SK-N-SH (cell line): Measurements from ENCODE around the gene SGPP2.

ENCODE experiments used
- CHD2 ChIP-seq: fragments of 150-350 bp; IDR thresholded peaks from 2 replicates; pipeline ENCODE4 v1.6.1; 2018; ENCODE audit warnings: low read length; ENCODE audit not compliant: partially characterized antibody
- FOXM1 ChIP-seq: IDR thresholded peaks from 2 replicates; pipeline ENCODE4 v1.4.0; 2012; ENCODE audit warnings: low read depth, mild to moderate bottlenecking
- GATA2 ChIP-seq: sonication (generic); formaldehyde crosslinking; IDR thresholded peaks from 2 replicates; pipeline ENCODE4 v1.5.0; 2020; ENCODE audit warnings: mild to moderate bottlenecking, missing genetic modification reagents
- POLR2AphosphoS5 ChIP-seq: IDR thresholded peaks from 2 replicates; pipeline ENCODE4 v1.6.1; 2012; ENCODE audit warnings: low read depth, low read length
- RAD21 ChIP-seq: IDR thresholded peaks from 2 replicates; pipeline ENCODE4 v1.6.1; 2012; ENCODE audit warnings: mild to moderate bottlenecking, low read length
- RFX5 ChIP-seq: IDR thresholded peaks from 2 replicates; pipeline ENCODE4 v1.6.1; 2012; ENCODE audit warnings: mild to moderate bottlenecking, improper control_type of control experiment, low read length
- TAF1 ChIP-seq: IDR thresholded peaks from 2 replicates; pipeline ENCODE4 v1.6.1; 2012; ENCODE audit warnings: low read depth, mild to moderate bottlenecking, low read length, moderate library complexity, borderline replicate concordance
- YY1 ChIP-seq: IDR thresholded peaks from 2 replicates; pipeline ENCODE4 v1.4.0; 2012; ENCODE audit warnings: low read depth, mild to moderate bottlenecking
- TF ChIP-seq, protein P1 (sequence below): IDR thresholded peaks from 2 replicates; pipeline ENCODE4 v1.6.1; 2012; ENCODE audit warnings: mild to moderate bottlenecking, low read depth, low read length, moderate library complexity
- TF ChIP-seq, protein P2 (sequence below): fragments of 200-600 bp; sonication (generic); IDR thresholded peaks from 2 replicates; pipeline ENCODE4 v1.6.1; 2017; ENCODE audit warnings: antibody characterized with exemption, mild to moderate bottlenecking, moderate library complexity
- TF ChIP-seq, protein P3 (sequence below): IDR thresholded peaks from 2 replicates; pipeline ENCODE4 v1.4.0; 2012; ENCODE audit warnings: low read depth
- TF ChIP-seq, protein P4 (sequence below): fragments of 150-350 bp; IDR thresholded peaks from 2 replicates; pipeline ENCODE4 v1.6.1; 2017; ENCODE audit warnings: antibody characterized with exemption, low read length, low read depth, borderline replicate concordance

DNA sequence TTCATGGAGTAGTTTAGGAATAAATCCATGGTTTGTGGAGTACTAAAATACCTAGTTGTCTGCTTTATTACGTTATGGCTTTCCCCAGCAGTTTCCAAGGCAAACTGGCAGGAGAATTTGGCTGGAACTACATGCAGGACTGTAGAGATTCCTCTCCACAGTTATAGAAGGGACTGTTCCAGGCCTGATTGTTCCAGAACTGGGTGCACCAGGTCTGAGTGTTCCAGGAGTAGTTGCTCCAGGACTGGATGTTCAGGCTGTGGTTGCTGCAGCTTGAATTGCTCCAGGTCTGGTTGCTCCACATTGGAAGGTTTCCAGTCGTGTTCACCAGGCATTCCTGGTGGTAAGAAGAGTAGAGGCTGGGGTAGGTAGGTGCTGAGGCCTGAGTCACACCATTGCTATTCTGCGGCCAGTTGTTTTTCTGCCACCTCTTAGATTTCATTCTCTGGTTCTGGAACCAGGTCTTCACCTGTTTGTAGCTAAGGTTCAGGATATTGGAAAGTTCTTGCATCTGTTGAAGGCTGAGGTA is 28.1 kb downstream of the SGPP2 start:
- TF ChIP-seq RAD21 (no peak), TAF1 (no peak), CHD2 (no peak), POLR2AphosphoS5 (no peak), GATA2 (no peak), YY1 (no peak), RFX5 (no peak), FOXM1 (no peak)
- TF ChIP-seq, protein P1, sequence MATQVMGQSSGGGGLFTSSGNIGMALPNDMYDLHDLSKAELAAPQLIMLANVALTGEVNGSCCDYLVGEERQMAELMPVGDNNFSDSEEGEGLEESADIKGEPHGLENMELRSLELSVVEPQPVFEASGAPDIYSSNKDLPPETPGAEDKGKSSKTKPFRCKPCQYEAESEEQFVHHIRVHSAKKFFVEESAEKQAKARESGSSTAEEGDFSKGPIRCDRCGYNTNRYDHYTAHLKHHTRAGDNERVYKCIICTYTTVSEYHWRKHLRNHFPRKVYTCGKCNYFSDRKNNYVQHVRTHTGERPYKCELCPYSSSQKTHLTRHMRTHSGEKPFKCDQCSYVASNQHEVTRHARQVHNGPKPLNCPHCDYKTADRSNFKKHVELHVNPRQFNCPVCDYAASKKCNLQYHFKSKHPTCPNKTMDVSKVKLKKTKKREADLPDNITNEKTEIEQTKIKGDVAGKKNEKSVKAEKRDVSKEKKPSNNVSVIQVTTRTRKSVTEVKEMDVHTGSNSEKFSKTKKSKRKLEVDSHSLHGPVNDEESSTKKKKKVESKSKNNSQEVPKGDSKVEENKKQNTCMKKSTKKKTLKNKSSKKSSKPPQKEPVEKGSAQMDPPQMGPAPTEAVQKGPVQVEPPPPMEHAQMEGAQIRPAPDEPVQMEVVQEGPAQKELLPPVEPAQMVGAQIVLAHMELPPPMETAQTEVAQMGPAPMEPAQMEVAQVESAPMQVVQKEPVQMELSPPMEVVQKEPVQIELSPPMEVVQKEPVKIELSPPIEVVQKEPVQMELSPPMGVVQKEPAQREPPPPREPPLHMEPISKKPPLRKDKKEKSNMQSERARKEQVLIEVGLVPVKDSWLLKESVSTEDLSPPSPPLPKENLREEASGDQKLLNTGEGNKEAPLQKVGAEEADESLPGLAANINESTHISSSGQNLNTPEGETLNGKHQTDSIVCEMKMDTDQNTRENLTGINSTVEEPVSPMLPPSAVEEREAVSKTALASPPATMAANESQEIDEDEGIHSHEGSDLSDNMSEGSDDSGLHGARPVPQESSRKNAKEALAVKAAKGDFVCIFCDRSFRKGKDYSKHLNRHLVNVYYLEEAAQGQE: no peak
- TF ChIP-seq, protein P2, sequence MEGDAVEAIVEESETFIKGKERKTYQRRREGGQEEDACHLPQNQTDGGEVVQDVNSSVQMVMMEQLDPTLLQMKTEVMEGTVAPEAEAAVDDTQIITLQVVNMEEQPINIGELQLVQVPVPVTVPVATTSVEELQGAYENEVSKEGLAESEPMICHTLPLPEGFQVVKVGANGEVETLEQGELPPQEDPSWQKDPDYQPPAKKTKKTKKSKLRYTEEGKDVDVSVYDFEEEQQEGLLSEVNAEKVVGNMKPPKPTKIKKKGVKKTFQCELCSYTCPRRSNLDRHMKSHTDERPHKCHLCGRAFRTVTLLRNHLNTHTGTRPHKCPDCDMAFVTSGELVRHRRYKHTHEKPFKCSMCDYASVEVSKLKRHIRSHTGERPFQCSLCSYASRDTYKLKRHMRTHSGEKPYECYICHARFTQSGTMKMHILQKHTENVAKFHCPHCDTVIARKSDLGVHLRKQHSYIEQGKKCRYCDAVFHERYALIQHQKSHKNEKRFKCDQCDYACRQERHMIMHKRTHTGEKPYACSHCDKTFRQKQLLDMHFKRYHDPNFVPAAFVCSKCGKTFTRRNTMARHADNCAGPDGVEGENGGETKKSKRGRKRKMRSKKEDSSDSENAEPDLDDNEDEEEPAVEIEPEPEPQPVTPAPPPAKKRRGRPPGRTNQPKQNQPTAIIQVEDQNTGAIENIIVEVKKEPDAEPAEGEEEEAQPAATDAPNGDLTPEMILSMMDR: no peak
- TF ChIP-seq, protein P3, sequence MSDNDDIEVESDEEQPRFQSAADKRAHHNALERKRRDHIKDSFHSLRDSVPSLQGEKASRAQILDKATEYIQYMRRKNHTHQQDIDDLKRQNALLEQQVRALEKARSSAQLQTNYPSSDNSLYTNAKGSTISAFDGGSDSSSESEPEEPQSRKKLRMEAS: no peak
- TF ChIP-seq, protein P4, sequence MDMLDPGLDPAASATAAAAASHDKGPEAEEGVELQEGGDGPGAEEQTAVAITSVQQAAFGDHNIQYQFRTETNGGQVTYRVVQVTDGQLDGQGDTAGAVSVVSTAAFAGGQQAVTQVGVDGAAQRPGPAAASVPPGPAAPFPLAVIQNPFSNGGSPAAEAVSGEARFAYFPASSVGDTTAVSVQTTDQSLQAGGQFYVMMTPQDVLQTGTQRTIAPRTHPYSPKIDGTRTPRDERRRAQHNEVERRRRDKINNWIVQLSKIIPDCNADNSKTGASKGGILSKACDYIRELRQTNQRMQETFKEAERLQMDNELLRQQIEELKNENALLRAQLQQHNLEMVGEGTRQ: no peak
